Measurements from ENCODE around the gene DPP9. TPM values are rescaled to one million over a fixed set of nuclear protein-coding genes. Genes with fewer than 3 reads are reported as not detected.

Gene DPP9
- total and polyA plus RNA-seq, 2 of the 8 experiments (the other 6 are each of a cell fraction or from before 2014, with no cell fraction given), result 11.6 to 40.7 TPM

- Histone ChIP-seq H3K14ac (ENCODE audit: insufficient read length) (no peak overlapping the region), H3K23me2 (ENCODE audit: low read depth, low read length) (no peaks in the 10 kb centered on the region), H3K23ac (ENCODE audit: insufficient read length) (no peak overlapping the region), H3K4ac (replicated peaks; ENCODE audit: insufficient read length, low read depth, low read length) (no peak overlapping the region), H2AFZ (ENCODE audit: low read length) (no peak overlapping the region), H3K27me3 (replicated peaks in 1 of 4; ENCODE audit: control insufficient read depth in 3 of 4, extremely low read depth in 1 of 4, insufficient read depth in 3 of 4, low read length in 3 of 4) (no peaks in the 10 kb centered on the region), H3K4me3 (ENCODE audit: extremely low read depth in 1 of 4, insufficient read depth in 2 of 4, low read depth in 3 of 4, low read length in 4 of 4) (no peak overlapping the region), H3K4me1 (replicated peaks in 1 of 4; ENCODE audit: control insufficient read depth in 3 of 4, insufficient read depth in 4 of 4, low read length in 3 of 4) (no peaks in the 10 kb centered on the region), H2BK120ac (replicated peaks; ENCODE audit: low read depth, low read length) (no peak overlapping the region), H2BK12ac (ENCODE audit: low read depth, low read length) (no peak overlapping the region), H4K91ac (replicated peaks; ENCODE audit: insufficient read length, low read length) (no peak overlapping the region), H2BK15ac (ENCODE audit: low read length) (no peak overlapping the region), H3K56ac (replicated peaks; ENCODE audit: insufficient read length, low read depth, low read length) (no peak overlapping the region), H3K27ac (ENCODE audit: low read depth, low read length) (no peak overlapping the region), H3K79me2 (ENCODE audit: control insufficient read depth in 1 of 2, insufficient read depth in 2 of 2, low read length in 2 of 2) (no peaks in the 10 kb centered on the region), H4K8ac (ENCODE audit: extremely low read depth, insufficient read depth, low read length) (no peak overlapping the region), H2BK20ac (ENCODE audit: low read length) (no peak overlapping the region), H3K79me1 (ENCODE audit: low read depth, low read length) (no peaks in the 10 kb centered on the region), H3K9ac (replicated peaks in 1 of 4; ENCODE audit: extremely low read depth in 1 of 4, low read depth in 3 of 4, low read length in 3 of 4) (no peak overlapping the region), H3K18ac (ENCODE audit: extremely low read depth, low read length) (no peak overlapping the region), H3K36me3 (ENCODE audit: control insufficient read depth in 2 of 4, insufficient read depth in 4 of 4, low read length in 3 of 4) (peaks cover 5 to 29% (median 21%) of the 10 kb centered on the region in 4 experiments; a peak in 6 of 8 replicates), H3K4me2 (ENCODE audit: insufficient read depth in 1 of 2, low read depth in 2 of 2, low read length in 2 of 2) (no peak overlapping the region), H2BK5ac (ENCODE audit: low read depth, low read length) (no peak overlapping the region), H2AK5ac (ENCODE audit: low read depth, low read length) (no peak overlapping the region), H3K9me3 (ENCODE audit: insufficient read depth in 2 of 2, low read depth in 1 of 2, low read length in 1 of 2) (no peaks in the 10 kb centered on the region), H4K5ac (ENCODE audit: insufficient read length, low read depth, low read length) (no peak overlapping the region), H4K20me1 (replicated peaks in 1 of 2; ENCODE audit: control insufficient read depth in 1 of 2, insufficient read depth in 2 of 2, low read length in 2 of 2) (peaks cover 2 to 7% of the 10 kb centered on the region in 2 experiments)
- TF ChIP-seq NANOG (IDR thresholded peaks at IDR 0.05; ENCODE audit: insufficient read depth, low read depth, low read length, poor library complexity, severe bottlenecking) (no peak), BACH1 (IDR thresholded peaks at IDR 0.05; ENCODE audit: low read length) (no peak), MAX (IDR thresholded peaks at IDR 0.05) (no peak), E2F6 (IDR thresholded peaks at IDR 0.05) (no peak)
- CTCF ChIA-PET (ENCODE audit: partially characterized antibody), result interaction anchor here (1.2 kb wide), 1 partner anchor 117 kb away, joined by 3 read pairs; no protein-coding TSS in a partner anchor
- WGBS, 2 experiments (ENCODE audit: extremely low coverage in 1 of 2, insufficient coverage in 1 of 2, insufficient read length in 1 of 2, insufficient replicate concordance in 2 of 2, low coverage in 1 of 2, low lambda C conversion rate in 2 of 2, missing lambda C conversion rate in 1 of 2), result 97% methylated on average over 10 of the region's 10 CpGs; no CpG with 5 or more reads in 1 of the 2 experiments
- POLR2A ChIA-PET (ENCODE audit: partially characterized antibody), result no interaction called here
- no peak for FAIRE-seq
- no peak for DNase-seq (ENCODE audit: low read depth in 1 of 2, low spot score in 2 of 2)
These were observed 36.9 kb downstream of the DPP9 start for GRCh38 chr19:4686700-4687099.
